Epithelial cell of prostate (primary cell): ENCODE measurements around the gene TLR8.

Source experiments
- DNase-seq: peaks from one replicate; pipeline ENCODE4 v3.0.0-alpha.2; 2011; ENCODE audit warnings: low read depth, low spot score
- H3K27ac ChIP-seq: fragments of 450-650 bp; 2 replicates; pipeline ENCODE4 v1.5.1; 2017; ENCODE audit warnings: mild to moderate bottlenecking

The TLR8 gene

DNA sequence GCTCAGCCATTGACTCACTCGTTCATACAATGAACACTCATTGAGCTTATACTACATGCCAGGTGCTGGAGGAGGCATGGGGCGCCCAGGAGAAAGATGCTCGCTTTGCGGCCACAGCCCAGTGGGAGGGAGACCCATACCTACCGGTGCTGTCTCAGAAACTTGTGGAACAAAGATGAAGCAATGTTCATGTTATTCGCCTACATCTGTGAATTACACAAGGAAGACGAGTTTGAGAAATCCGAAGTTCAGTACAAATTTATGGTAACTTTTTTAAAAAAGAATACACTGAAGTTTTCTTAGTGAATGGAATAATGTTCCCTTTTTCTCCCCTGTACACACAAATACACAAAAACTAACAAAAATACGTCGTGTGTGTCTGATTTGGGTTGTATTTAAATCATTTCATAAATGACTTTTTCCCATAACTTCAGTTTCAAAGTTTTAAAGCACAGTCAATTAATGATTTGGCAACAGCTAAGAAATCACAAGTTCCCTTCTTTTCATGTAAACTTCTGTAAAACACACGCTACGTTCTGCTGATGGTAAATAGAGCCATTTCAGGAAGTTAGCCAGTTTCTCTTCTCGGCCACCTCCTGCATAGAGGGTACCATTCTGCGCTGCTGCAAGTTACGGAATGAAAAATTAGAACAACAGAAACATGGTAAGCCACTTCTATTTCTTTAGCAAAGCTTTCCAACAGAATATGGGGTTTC lies at the start of gene TLR8:
TLR8 (plus strand) TSS at position 575 of the 716 bp plus-strand sequence; CDS start at position 662, 87 bp downstream.
- DNase-seq, result no peak
- H3K27ac ChIP-seq, result no peak within 1 kb of the TSS

GRCh38 chrX:12865359-12865758 lies 41.1 kb upstream of the TLR8 start:
- DNase-seq, result no peak
- no peak overlapping the region for H3K27ac ChIP-seq

- no peak within 1 kb of the TSS for H3K27ac ChIP-seq
These were observed 39.7 kb upstream of the TLR8 start, which contains the start of gene TLR7 for GRCh38 chrX:12866451-12867377. Gene TLR7 (plus strand): TSS chrX:12867072. CDS start chrX:12867579, 507 bp downstream.

GRCh38 chrX:12867685-12868084 lies 38.7 kb upstream of the TLR8 start:
- no peak overlapping the region for H3K27ac ChIP-seq
- DNase-seq, result no peak

More at GRCh38 chrX:12866451-12867377, 39.7 kb upstream of the TLR8 start, which contains the start of gene TLR7:
- no peak for DNase-seq

GRCh38 chrX:12868747-12869146 lies 37.7 kb upstream of the TLR8 start:
- no peak overlapping the region for H3K27ac ChIP-seq
- no peak for DNase-seq

DNA sequence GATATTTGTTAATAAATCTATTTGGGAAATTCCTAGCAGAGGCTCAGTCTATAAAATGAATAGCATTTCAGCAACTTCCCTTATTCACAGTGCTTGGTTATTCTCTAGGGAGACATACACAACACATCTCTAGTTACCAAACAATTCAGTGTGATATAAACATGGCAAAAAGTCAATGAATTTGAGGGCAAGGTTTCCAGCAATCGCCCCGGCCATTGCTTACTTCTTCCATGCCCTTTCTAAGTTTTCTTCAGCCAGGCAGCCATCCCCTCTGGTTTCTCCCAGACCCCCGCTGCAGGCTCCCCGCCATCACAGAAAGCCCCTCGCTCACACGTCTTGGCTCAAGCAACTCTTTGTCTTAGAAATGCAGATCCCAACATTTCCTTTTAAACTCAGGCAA lies 35.2 kb upstream of the TLR8 start:
- no peak for DNase-seq
- H3K27ac ChIP-seq, result no peak overlapping the region

DNA sequence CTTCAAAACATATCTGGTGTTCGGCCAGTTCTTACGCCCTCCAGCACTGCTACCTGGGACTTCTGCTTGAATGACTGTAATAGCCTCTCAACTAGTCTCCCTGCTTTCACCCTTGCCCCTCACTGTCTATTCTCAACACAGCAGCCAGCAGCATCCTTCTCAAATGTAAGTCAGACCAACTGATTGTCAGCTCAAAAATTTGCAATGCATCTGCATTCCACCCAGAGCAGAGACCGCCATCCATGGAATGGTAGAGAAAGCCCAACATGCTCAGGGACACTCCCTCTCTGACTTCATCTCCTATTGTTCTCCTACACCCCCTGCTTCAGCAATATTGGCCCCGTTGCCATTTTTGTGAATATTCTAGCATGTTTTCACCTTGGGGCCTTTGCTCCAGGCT lies 33.7 kb upstream of the TLR8 start:
- H3K27ac ChIP-seq, result no peak overlapping the region
- no peak for DNase-seq

DNA sequence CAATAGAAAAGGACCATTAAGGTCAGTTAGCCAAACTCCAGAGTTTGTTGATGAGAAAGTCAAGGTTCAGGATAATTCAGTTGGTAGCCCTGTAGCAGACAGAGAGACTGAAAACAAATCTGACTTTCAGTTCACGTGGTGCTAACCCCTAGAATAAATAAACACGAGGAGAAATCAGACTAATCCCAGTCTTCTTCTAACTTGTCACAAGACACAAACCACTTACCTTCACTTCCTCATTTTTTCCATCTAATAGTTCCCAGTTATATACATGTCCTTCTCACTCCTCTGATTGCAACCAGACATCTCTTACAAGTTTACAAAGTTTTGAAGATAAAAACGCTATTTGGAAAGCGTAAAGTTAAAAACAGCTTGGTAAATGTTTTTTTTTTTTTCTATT lies 31.8 kb upstream of the TLR8 start:
- DNase-seq, result no peak
- H3K27ac ChIP-seq, result no peak overlapping the region

- no peak for DNase-seq
- no peak overlapping the region for H3K27ac ChIP-seq
These were observed 29.0 kb upstream of the TLR8 start for GRCh38 chrX:12877386-12877785.

DNA sequence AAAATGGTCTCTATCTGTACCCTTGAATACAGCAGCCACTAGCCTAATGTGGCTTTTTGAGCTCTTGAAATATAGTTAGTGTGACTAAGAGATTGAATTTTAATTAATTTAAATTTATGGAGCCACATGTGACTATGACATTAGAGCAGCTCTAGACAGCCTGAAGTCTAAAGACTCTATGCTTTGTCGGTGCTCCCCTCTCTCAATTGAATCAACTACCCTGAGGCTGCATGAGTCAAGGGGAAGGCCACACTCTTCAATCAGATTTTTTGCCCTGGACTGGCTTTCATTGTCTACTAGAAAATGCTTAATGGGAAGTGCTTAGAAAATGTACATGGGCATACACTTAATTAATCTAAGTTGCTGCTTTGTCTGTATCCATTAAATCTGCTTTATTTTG lies 27.9 kb upstream of the TLR8 start:
- no peak overlapping the region for H3K27ac ChIP-seq
- DNase-seq, result no peak

DNA sequence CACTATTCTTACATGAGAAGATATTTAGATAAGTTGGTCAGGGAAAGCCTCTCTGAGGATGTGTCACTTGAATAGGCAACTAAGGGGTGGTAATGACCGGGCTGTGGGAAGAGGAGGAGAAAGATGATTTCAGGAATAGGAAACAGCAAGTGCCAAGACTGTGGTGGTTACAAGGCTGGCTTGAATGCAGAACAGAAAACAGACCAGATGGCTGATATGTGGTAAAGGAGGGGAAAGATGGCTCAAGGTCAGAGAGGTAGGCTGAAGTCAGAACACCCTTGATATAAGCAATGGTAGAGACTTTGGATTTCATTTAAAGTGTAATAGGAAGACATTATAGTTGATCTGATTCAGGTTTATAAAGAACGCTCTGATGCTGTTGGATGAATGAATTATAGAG lies 24.5 kb upstream of the TLR8 start:
- DNase-seq, result no peak
- H3K27ac ChIP-seq, result no peak overlapping the region

DNA sequence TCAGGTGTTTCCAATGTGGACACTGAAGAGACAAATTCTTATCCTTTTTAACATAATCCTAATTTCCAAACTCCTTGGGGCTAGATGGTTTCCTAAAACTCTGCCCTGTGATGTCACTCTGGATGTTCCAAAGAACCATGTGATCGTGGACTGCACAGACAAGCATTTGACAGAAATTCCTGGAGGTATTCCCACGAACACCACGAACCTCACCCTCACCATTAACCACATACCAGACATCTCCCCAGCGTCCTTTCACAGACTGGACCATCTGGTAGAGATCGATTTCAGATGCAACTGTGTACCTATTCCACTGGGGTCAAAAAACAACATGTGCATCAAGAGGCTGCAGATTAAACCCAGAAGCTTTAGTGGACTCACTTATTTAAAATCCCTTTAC lies 20.9 kb upstream of the TLR8 start:
- DNase-seq, result no peak
- H3K27ac ChIP-seq, result no peak overlapping the region

DNA sequence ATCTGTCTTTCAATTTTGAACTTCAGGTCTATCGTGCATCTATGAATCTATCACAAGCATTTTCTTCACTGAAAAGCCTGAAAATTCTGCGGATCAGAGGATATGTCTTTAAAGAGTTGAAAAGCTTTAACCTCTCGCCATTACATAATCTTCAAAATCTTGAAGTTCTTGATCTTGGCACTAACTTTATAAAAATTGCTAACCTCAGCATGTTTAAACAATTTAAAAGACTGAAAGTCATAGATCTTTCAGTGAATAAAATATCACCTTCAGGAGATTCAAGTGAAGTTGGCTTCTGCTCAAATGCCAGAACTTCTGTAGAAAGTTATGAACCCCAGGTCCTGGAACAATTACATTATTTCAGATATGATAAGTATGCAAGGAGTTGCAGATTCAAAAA lies 19.9 kb upstream of the TLR8 start:
- H3K27ac ChIP-seq, result no peak overlapping the region
- DNase-seq, result no peak

DNA sequence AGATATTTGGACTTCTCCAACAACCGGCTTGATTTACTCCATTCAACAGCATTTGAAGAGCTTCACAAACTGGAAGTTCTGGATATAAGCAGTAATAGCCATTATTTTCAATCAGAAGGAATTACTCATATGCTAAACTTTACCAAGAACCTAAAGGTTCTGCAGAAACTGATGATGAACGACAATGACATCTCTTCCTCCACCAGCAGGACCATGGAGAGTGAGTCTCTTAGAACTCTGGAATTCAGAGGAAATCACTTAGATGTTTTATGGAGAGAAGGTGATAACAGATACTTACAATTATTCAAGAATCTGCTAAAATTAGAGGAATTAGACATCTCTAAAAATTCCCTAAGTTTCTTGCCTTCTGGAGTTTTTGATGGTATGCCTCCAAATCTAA lies 19.3 kb upstream of the TLR8 start:
- no peak overlapping the region for H3K27ac ChIP-seq
- DNase-seq, result no peak

- no peak overlapping the region for H3K27ac ChIP-seq
- DNase-seq, result no peak
These were observed 18.7 kb upstream of the TLR8 start for GRCh38 chrX:12887767-12888166.

DNA sequence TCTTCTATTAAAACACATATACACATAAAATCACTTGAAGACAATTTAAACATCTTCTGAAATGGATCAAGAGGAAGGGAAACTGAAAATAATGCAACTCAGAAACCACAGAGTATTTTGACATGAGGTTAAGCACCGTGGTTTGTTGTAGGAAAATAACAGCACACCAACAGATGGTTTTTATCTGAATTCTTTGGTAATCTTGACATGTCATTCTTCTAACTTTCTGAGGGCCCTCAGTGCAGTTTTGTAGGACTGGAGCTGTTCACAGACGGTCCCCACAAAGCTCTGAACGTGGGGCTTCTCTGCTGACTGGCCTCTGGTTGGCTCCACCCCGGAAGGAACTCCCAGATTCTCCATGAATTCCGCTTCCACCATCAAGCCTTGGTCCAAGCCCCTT lies 16.0 kb upstream of the TLR8 start:
- H3K27ac ChIP-seq, result no peak overlapping the region
- no peak for DNase-seq

DNA sequence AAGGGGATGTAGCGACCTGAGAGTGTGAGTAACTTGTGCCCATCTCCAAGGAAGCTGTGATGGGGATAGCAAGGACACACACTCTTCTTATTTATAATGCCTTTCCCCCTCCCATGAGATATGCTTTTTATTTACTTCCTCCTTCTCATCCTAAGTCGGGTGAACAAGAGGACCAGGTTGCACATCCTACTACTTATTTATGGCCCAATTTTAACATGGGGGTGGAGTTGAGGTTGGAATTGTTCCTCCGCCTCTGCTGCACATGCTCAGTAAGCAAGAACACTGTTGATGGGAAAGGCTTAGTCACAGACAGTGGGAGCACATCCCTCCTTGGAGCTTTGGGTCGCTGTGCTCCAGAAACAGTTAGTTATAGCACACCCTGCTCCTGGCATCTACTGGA lies 15.2 kb upstream of the TLR8 start:
- DNase-seq, result no peak
- H3K27ac ChIP-seq, result no peak overlapping the region

DNA sequence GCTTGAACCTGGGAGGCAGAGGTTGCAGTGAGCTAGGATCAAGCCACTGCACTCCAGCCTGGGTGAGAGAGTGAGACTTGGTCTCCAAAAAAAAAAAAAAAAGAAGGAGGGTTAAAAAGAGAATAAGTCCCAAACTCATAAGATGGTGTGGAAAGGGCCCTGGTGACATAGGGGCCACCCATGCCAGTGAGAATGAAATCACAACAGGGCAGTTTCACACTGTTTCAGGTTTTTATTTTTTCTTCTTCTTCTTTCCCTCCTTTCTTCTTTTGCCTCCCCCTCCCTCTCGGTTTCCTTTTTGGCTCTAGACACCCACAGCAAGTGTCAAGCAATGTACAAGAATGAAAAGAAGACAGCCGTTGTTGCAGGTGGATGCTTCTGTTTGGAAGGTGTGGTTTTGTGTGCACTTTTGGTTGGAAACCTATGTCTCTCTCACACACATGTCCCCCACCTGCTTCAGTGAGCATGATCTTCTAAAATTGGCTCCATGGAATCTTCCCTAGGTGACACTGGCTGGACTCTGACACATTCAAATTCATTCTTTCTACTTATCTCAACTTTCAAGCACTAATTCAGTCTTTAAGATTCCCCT lies 14.4 kb upstream of the TLR8 start:
- DNase-seq, result no peak
- no peak overlapping the region for H3K27ac ChIP-seq

DNA sequence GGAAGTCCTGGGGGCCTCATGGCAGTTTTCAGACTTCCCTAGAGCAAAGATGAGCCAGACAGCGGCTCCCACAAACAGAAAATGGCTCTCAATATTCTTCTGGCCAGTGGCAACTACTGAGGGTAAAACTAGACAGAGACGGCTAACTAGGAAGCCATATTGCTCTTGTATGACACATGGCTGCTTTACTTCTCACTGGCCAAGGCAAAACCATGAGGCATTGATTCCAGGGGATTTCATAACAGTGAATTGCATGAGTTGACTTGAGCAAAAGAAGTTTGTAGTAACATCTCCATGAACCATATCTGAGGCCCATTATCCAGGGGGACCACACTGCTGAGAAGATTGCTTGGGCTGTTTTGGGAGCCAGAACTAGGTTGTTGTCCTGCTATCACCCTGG lies 13.7 kb upstream of the TLR8 start:
- no peak overlapping the region for H3K27ac ChIP-seq
- no peak for DNase-seq

GRCh38 chrX:12894074-12895030 lies 12.1 kb upstream of the TLR8 start:
- no peak for DNase-seq
- H3K27ac ChIP-seq, result no peak overlapping the region
